ENCODE data around the gene MED13L. TPM values are rescaled to one million over a fixed set of nuclear protein-coding genes. Genes with fewer than 3 reads are reported as not detected.

MED13L gene
- total and polyA plus RNA-seq, 2 of the 4 experiments (the other 2 are of a cell fraction): 17.9 to 49.1 TPM

DNA sequence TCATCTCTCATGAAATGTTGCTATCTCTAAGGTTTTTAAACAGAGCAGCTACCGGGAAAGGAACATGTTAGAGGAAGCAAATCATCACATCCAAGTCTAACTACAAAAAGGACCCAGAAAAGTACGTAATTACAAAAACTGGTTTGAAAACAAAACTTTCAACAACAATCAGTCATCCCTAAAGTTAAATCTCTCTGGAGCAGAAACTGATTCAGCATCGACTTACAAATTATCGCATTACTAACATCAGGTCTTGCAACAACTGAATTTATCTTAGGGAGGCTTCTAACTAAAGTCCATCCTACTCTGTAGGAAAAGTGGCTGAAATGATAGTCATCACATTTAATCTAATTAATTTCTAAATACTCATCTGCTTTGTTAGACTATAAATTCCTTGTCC lies 137.0 kb downstream of the MED13L start:
- H2BK15ac ChIP-seq (ENCODE audit: low read depth, low read length): no peak overlapping the region
- no peak overlapping the region for H3K27ac ChIP-seq (ENCODE audit: insufficient read depth, low read length)
- BruUV-seq (replicated peaks): no TSS peak
- H2AK9ac ChIP-seq (replicated peaks; ENCODE audit: low read depth, low read length, poor library complexity): no peak overlapping the region
- H3K4ac ChIP-seq (ENCODE audit: low read depth, low read length): no peak overlapping the region
- H3K9me1 ChIP-seq (ENCODE audit: insufficient read depth, low read length): peaks cover 15% of the 10 kb centered on the region
- H4K8ac ChIP-seq (ENCODE audit: low read depth in 2 of 2, low read length in 2 of 2): no peak overlapping the region
- no peaks in the 10 kb centered on the region for H3K27me3 ChIP-seq (ENCODE audit: control insufficient read depth, insufficient read depth, low read length)
- peaks cover 22 to 67% of the 10 kb centered on the region in 2 experiments for H3K79me1 ChIP-seq (ENCODE audit: low read depth in 1 of 2, low read length in 2 of 2)
- no peak overlapping the region for H2BK5ac ChIP-seq (ENCODE audit: low read depth, low read length, poor library complexity, severe bottlenecking)
- H2AFZ ChIP-seq (replicated peaks; ENCODE audit: low read length, poor library complexity): no peak overlapping the region
- ChIA-PET CTCF (interaction anchor here (0.7 to 1.2 kb wide), 2 partner anchors 13 to 135 kb away, joined by 3 to 5 read pairs; no protein-coding TSS in a partner anchor), POLR2A (ENCODE audit: unreplicated experiment) (no interaction called here)
- no peak overlapping the region; the same call in 1 of the 2 replicates for H3K23ac ChIP-seq (ENCODE audit: low read depth, low read length)
- H3K56ac ChIP-seq (ENCODE audit: extremely low read depth, insufficient read depth, low read length): no peak overlapping the region
- dilution Hi-C loops (cut with HindIII; ENCODE audit: low sequenced_read_pairs, unreplicated experiment): no loop called here
- H2BK20ac ChIP-seq (ENCODE audit: low read depth, low read length): no peak overlapping the region
- H4K5ac ChIP-seq (ENCODE audit: low read depth, low read length): no peak overlapping the region
- H3K9me3 ChIP-seq (ENCODE audit: control insufficient read depth, insufficient read depth, low read length): no peaks in the 10 kb centered on the region
- WGBS, 2 experiments (ENCODE audit: extremely low coverage in 2 of 2, insufficient read length in 1 of 2): no CpG with 5 or more reads among the region's 4 CpGs
- H3K4me2 ChIP-seq (ENCODE audit: low read depth, low read length): no peak overlapping the region
- H3K9ac ChIP-seq (ENCODE audit: low read depth, low read length): no peak overlapping the region
- ATAC-seq (ENCODE audit: low read depth) (no peak), DNase-seq (no peak)
- H3K18ac ChIP-seq (ENCODE audit: low read depth, low read length): no peak overlapping the region
- no peak overlapping the region for H2AK5ac ChIP-seq (ENCODE audit: low read depth, low read length)
- H3K4me3 ChIP-seq (ENCODE audit: insufficient read depth, low read depth, low read length): no peak overlapping the region
- TF ChIP-seq FOS (IDR thresholded peaks at IDR 0.05; ENCODE audit: low read depth, low read length): no peak
- TF ChIP-seq SMC3 (IDR thresholded peaks at IDR 0.05; ENCODE audit: low read depth, low read length): no peak
- no peak overlapping the region for H2BK120ac ChIP-seq (ENCODE audit: low read depth, low read length)
- H3K4me1 ChIP-seq (ENCODE audit: control insufficient read depth, insufficient read depth, low read length): peaks cover 12% of the 10 kb centered on the region
- intact Hi-C loops (cut with micrococcal nuclease): loop anchor here (5.0 to 10.0 kb wide), 4 partner anchors 97 to 457 kb away; partner anchors contain the start of gene MED13L
- H4K91ac ChIP-seq (ENCODE audit: insufficient read depth, low read depth, low read length): no peak overlapping the region
- in situ Hi-C loops (cut with MboI; ENCODE audit: low sequenced_read_pairs): no loop called here
- no peaks in the 10 kb centered on the region for H3K36me3 ChIP-seq (ENCODE audit: control insufficient read depth, insufficient read depth, low read length)
- peaks cover 78% of the 10 kb centered on the region for H4K20me1 ChIP-seq (ENCODE audit: insufficient read depth, low read length)
- no peak overlapping the region for H3K14ac ChIP-seq (replicated peaks; ENCODE audit: low read depth, low read length)
